Ectodermal cell (in vitro differentiated cells): ENCODE results near the gene MTOR.
"Not testable (repeated sequence)": the region's sequence is repeated elsewhere in the genome, so short reads cannot be mapped to it uniquely, and the experiment has no call there.

ENCODE experiments used
- H3K27ac ChIP-seq: 2 replicates; pipeline ENCODE4 v1.7.0; 2013; ENCODE audit warnings: mild to moderate bottlenecking, low read depth, low read length; ENCODE audit not compliant: insufficient read depth, poor library complexity, severe bottlenecking
- H3K27me3 ChIP-seq: 2 replicates; pipeline ENCODE4 v1.7.0; 2013; ENCODE audit warnings: mild to moderate bottlenecking, low read length; ENCODE audit not compliant: insufficient read depth, control insufficient read depth, poor library complexity, severe bottlenecking
- H3K36me3 ChIP-seq: one replicate; pipeline ENCODE4 v1.7.0; 2013; ENCODE audit warnings: low read length; ENCODE audit not compliant: control insufficient read depth, insufficient read depth
- H3K4me1 ChIP-seq: one replicate; pipeline ENCODE4 v1.7.0; 2013; ENCODE audit warnings: low read length; ENCODE audit not compliant: control insufficient read depth, insufficient read depth
- H3K4me3 ChIP-seq: 2 replicates; pipeline ENCODE4 v1.7.0; 2013; ENCODE audit warnings: low read depth, low read length, control low read depth; ENCODE audit not compliant: insufficient read depth
- H3K9me3 ChIP-seq: 2 replicates; pipeline ENCODE4 v1.7.0; 2013; ENCODE audit warnings: mild to moderate bottlenecking, low read length, moderate library complexity; ENCODE audit not compliant: control insufficient read depth
- WGBS, 2 experiments: methylation state at CpG; one replicate each; pipeline ENCODE4 v1.1.7; 2013; ENCODE audit warnings: missing lambda C conversion rate in 2 of 2; 5-methylcytosine and 5-hydroxymethylcytosine counted together

Gene MTOR

DNA sequence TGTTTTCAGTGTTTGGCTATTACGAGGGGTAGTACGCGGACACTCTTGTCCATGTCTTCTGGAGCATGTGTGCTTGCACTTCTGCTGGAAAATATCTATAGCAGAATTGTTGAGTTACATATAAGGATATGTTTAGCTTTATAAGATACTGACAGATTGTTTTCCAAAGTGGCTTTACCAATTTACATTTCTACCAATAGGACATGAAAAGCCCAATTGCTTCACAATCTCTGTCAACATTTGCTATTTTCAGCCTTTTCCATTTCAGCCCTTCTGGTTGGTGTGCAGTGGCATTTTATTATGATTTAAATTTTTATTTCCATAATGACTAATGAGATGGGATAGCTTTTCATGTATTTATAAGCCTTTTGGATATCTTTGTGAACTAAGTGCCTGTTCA is 79.5 kb downstream of the MTOR start:
- Histone ChIP-seq H3K27ac (no peak overlapping the region), H3K4me3 (no peak overlapping the region), H3K4me1 (peaks cover 17% of the 10 kb centered on the region), H3K36me3 (peaks cover 11% of the 10 kb centered on the region), H3K9me3 (no peaks in the 10 kb centered on the region), H3K27me3 (no peaks in the 10 kb centered on the region)
- 95 to 100% methylated on average over 3 of the region's 3 CpGs for WGBS, 2 experiments

DNA sequence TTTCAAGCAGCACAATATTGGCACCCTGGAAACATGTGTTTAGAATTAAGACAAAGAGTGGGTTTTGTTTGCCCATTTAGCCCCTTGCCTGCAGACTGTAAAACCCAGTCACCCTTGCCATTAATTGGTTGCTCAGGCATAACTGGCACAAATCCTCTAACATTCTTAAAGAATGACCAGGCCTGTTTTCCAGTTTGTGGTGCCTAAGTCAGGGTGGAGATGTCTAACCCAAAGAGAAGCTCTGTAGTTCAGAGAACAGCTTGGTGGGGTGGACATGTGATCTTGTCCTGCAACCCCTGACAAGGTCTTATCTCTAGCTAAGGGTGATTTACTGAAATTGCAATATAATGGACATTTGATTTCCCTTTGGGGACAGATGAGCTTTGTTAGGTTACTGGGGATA is 82.0 kb downstream of the MTOR start:
- H3K4me3 ChIP-seq: no peak overlapping the region
- H3K4me1 ChIP-seq: peaks cover 35% of the 10 kb centered on the region
- no peaks in the 10 kb centered on the region for H3K9me3 ChIP-seq
- no peaks in the 10 kb centered on the region for H3K27me3 ChIP-seq
- H3K27ac ChIP-seq: no peak overlapping the region
- H3K36me3 ChIP-seq: peaks cover 11% of the 10 kb centered on the region

DNA sequence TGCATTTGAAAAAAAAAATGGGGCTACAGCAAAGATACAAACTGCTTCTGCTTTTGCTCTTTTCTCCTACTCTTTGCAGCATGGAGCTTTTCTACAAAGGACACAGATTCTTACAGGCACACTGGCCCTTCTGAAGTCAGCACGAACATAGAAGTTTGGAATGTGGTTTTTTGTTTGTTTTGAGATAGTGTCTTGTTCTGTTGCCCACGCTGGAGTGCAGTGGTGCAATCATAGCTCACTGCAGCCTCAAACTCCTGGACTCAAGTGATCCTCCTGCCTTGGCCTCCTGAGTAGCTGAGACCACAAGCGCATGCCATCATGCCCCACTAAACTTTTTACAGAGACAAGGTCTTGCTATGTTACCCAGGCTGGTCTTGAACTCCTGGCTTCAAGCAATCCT is 82.6 kb downstream of the MTOR start:
- not testable (repeated sequence) for H3K4me3 ChIP-seq, H3K27me3 ChIP-seq, H3K27ac ChIP-seq, H3K36me3 ChIP-seq, H3K9me3 ChIP-seq
- peaks cover 37% of the 10 kb centered on the region for H3K4me1 ChIP-seq
- 91 to 94% methylated on average over 3 of the region's 3 CpGs for WGBS, 2 experiments

DNA sequence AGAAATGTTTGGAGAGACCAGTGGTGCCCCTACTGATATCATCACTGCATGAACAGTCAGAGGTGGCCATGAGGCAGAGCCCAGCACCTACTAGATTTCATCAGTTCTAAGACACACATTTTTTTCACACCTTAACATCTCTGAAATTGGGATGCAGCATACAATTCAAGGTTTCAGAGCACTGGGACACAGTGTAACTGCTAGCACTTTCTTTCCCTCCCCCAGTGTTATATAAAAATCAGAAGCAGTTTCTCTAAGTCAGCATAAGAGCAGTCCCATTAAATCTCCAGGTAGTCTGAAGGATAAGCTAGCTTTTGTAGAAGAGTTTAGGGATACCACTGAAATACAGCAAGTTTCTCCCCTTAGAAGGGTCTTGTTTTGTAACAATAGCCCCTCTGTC is 83.2 kb downstream of the MTOR start:
- H3K36me3 ChIP-seq: no peaks in the 10 kb centered on the region
- H3K27ac ChIP-seq: no peak overlapping the region
- H3K9me3 ChIP-seq: no peaks in the 10 kb centered on the region
- H3K4me3 ChIP-seq: no peak overlapping the region
- no peaks in the 10 kb centered on the region for H3K27me3 ChIP-seq
- H3K4me1 ChIP-seq: peaks cover 43% of the 10 kb centered on the region

- H3K27ac ChIP-seq: peak overlapping the region; percentile 22
- H3K36me3 ChIP-seq: no peaks in the 10 kb centered on the region
- H3K9me3 ChIP-seq: no peaks in the 10 kb centered on the region
- no peaks in the 10 kb centered on the region for H3K27me3 ChIP-seq
- WGBS, 2 experiments: 57 to 74% methylated on average over 7 of the region's 7 CpGs
- H3K4me3 ChIP-seq: no peak overlapping the region
- H3K4me1 ChIP-seq: peaks cover 45% of the 10 kb centered on the region
These were observed 84.0 kb downstream of the MTOR start for GRCh38 chr1:11178021-11179015.

GRCh38 chr1:11176081-11176706 is 86.2 kb downstream of the MTOR start:
- no peaks in the 10 kb centered on the region for H3K27me3 ChIP-seq
- no peak overlapping the region for H3K4me3 ChIP-seq
- H3K36me3 ChIP-seq: no peaks in the 10 kb centered on the region
- WGBS, 2 experiments: 90 to 92% methylated on average over 11 of the region's 11 CpGs
- H3K4me1 ChIP-seq: peaks cover 45% of the 10 kb centered on the region
- H3K9me3 ChIP-seq: no peaks in the 10 kb centered on the region
- peak overlapping the region; percentile 28 for H3K27ac ChIP-seq

DNA sequence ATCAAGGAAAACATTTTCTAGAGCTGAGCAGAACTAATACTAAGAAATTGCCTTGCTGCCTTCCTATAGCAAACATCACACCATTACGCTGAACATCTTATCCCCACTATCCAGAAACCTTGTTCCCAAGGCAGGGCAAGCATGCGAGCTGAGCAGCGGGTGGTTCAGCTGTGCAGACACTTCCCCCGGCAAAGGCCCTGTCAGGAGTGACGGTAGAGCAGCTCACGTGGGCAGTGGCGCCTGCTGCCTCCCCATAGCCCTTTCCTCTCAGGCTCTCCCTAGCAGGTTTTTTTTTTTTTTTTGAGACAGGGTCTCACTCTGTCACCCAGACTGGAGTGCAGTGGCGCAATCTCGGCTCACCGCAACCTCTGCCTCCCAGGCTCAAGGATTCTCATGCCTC is 86.9 kb downstream of the MTOR start:
- Histone ChIP-seq H3K4me1 (peaks cover 45% of the 10 kb centered on the region), H3K36me3 (no peaks in the 10 kb centered on the region), H3K4me3 (no peak overlapping the region), H3K27ac (no peak overlapping the region), H3K27me3 (no peaks in the 10 kb centered on the region), H3K9me3 (no peaks in the 10 kb centered on the region)
- 81 to 82% methylated on average over 10 of the region's 10 CpGs for WGBS, 2 experiments

DNA sequence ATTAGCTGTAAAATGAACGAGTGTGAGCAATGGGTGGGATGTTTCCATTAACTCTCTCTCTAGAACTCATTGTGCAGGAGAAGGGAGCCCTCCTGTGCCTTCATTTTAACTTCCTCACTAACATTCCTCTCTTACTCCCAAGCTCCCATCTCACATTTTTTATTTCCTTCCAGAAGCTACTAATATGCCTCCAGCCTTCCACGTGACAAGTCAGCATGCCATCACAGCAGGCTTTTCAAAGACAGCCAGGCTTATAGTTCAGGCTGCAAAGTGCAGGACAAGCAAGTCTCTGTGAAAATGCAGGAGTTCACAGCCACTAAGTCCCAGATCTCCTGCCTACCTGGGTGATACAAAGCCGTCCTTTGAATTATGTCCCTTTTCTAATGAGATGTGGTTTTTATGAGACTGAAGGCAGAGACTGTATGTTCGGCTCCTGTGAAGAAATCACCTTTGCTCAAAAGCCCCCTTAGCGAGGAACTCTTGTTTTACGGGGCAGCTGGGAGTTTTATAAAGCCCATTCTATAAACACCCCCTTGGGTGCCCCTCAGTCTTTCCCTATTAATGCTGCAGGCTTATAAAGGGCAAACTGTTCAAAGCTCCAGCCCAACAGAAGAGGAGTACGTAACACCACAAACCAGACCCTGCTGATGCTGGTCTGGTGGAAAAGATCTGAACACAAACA is 87.9 kb downstream of the MTOR start:
- Histone ChIP-seq H3K27me3 (no peaks in the 10 kb centered on the region), H3K4me1 (peaks cover 43% of the 10 kb centered on the region), H3K4me3 (no peak overlapping the region), H3K36me3 (no peaks in the 10 kb centered on the region), H3K27ac (no peak overlapping the region), H3K9me3 (no peaks in the 10 kb centered on the region)
- 84 to 86% methylated on average over 7 of the region's 7 CpGs for WGBS, 2 experiments

- H3K4me1 ChIP-seq: peaks cover 9% of the 10 kb centered on the region
- no peak overlapping the region for H3K4me3 ChIP-seq
- no peak overlapping the region for H3K27ac ChIP-seq
- H3K9me3 ChIP-seq: no peaks in the 10 kb centered on the region
- H3K36me3 ChIP-seq: peaks cover 10% of the 10 kb centered on the region
- H3K27me3 ChIP-seq: no peaks in the 10 kb centered on the region
- 88 to 94% methylated on average over 2 of the region's 2 CpGs for WGBS, 2 experiments
These were observed 92.2 kb downstream of the MTOR start for GRCh38 chr1:11170102-11170501.

GRCh38 chr1:11169202-11169601 is 93.1 kb downstream of the MTOR start:
- no peaks in the 10 kb centered on the region for H3K27me3 ChIP-seq

More at GRCh38 chr1:11169202-11169601, 93.1 kb downstream of the MTOR start:
- H3K4me3 ChIP-seq: no peak overlapping the region
- H3K9me3 ChIP-seq: no peaks in the 10 kb centered on the region
- H3K4me1 ChIP-seq: peaks cover 3% of the 10 kb centered on the region
- WGBS, 2 experiments: 93 to 100% methylated on average over 1 to 3 of the region's 3 CpGs
- peaks cover 10% of the 10 kb centered on the region for H3K36me3 ChIP-seq
- no peak overlapping the region for H3K27ac ChIP-seq
